Osteoblast (primary cell): ENCODE measurements around the gene GRIA2. TPM values are rescaled to one million over a fixed set of nuclear protein-coding genes. Genes with fewer than 3 reads are reported as not detected.

Experiments
- DNase-seq: peaks from one replicate; pipeline ENCODE4 v3.0.0; 2011; ENCODE audit warnings: low spot score, mixed read lengths; ENCODE audit not compliant: insufficient read length; ENCODE audit errors: missing footprints
- H2AFZ ChIP-seq: 2 replicates; pipeline ENCODE4 v1.6.0; 2011; ENCODE audit warnings: mild to moderate bottlenecking, low read length
- H3K27ac ChIP-seq: 2 replicates; pipeline ENCODE4 v1.5.1; 2011; ENCODE audit warnings: mild to moderate bottlenecking, low read depth, low read length, moderate library complexity
- H3K27me3 ChIP-seq: 2 replicates; pipeline ENCODE4 v1.6.0; 2012; ENCODE audit warnings: mild to moderate bottlenecking, control low read depth, inconsistent platforms, low read length, moderate library complexity; ENCODE audit not compliant: insufficient read depth
- H3K36me3 ChIP-seq: 2 replicates; pipeline ENCODE4 v1.5.1; 2011; ENCODE audit warnings: mild to moderate bottlenecking, low read length, control low read depth, moderate library complexity; ENCODE audit not compliant: insufficient read depth
- H3K4me1 ChIP-seq: 2 replicates; pipeline ENCODE4 v1.5.1; 2011; ENCODE audit warnings: mild to moderate bottlenecking, low read length, control low read depth, moderate library complexity; ENCODE audit not compliant: insufficient read depth
- H3K4me2 ChIP-seq: 2 replicates; pipeline ENCODE4 v1.6.0; 2011; ENCODE audit warnings: mild to moderate bottlenecking, low read length; ENCODE audit not compliant: insufficient read depth
- H3K4me3 ChIP-seq: fragments of 200-600 bp; sonication (generic); 3 replicates; pipeline ENCODE4 v1.5.1; 2012; ENCODE audit warnings: mild to moderate bottlenecking, low read length, inconsistent platforms; ENCODE audit not compliant: insufficient read depth
- H3K79me2 ChIP-seq: 2 replicates; pipeline ENCODE4 v1.6.0; 2012; ENCODE audit warnings: mild to moderate bottlenecking, low read length, control low read depth, inconsistent platforms; ENCODE audit not compliant: insufficient read depth
- H3K9me3 ChIP-seq: 2 replicates; pipeline ENCODE4 v1.5.1; 2011; ENCODE audit warnings: low read depth, low read length, control low read depth
- H4K20me1 ChIP-seq: 2 replicates; pipeline ENCODE4 v1.6.0; 2012; ENCODE audit warnings: mild to moderate bottlenecking, low read length, control low read depth; ENCODE audit not compliant: insufficient read depth
- total RNA-seq: library from RNA; depleted of rRNA; stranded (reverse); fragments of >200 nt; gene quantifications from 2 replicates; pipeline ENCODE4 v1.2.3, GENCODE V29; 2012
- TF ChIP-seq, protein P1 (sequence below): IDR thresholded peaks from 2 replicates; pipeline ENCODE4 v1.5.1; 2011; ENCODE audit warnings: mild to moderate bottlenecking, low read depth, low read length, moderate library complexity; ENCODE audit errors: extremely low read depth

Gene GRIA2
- total RNA-seq, 1 donor = not detected

DNA sequence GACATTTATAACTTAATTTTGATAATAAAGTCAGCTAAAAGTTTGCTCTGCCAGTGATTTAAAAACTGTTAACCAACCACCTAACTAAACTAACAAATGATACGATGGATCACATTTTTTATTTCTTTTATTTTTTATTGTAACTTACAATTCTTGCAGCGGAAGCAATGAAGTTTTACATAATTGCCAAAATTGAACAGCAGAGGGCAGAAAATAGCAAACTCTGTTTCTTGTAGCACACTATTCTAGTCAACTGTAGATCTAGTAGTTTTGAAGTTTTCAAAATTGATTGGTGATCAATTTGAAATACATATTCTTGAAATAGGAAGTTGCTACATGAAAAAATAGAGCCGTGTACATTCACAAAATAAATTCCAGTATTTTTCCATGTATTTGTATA lies 2.8 kb upstream of the GRIA2 start:
- peaks cover 38% of the 10 kb centered on the region for H3K27me3 ChIP-seq
- no peaks in the 10 kb centered on the region for H3K36me3 ChIP-seq
- H3K27ac ChIP-seq = no peak overlapping the region

DNA sequence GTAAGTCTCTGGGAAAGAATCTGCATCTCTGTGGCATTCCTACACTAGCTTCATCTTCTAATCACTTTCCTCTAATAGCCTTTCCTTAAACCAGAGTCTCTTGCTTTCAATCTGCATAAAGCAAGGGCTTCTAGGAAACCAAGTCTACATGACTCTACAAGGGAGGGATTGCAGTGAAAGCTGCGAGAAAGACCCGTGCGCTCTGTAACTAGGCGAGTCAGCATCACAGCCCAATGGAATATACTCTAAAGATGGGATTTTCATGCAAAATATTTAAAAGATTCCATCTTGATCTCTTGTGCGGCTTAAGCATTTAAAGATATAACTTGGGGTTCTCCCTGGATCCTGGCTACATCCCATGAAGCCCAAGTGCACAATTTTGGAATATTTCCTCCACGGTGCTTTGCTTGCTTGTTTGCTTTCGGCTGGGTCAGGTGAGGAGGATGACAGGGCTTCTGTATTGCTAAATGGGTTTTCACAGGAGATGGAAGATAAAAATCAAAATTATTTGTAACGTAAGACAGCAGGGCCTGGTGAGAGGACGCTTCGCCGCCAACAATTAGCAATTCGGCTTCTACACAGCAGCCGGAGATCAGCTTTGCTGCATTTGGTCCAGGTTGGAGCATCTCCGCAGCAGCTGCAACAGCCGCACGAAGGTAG lies 687 bp upstream of the GRIA2 start:
- H3K9me3 ChIP-seq = no peaks in the 10 kb centered on the region
- H3K4me2 ChIP-seq = peak overlapping the region; percentile 63
- H3K27me3 ChIP-seq = peaks cover 58% of the 10 kb centered on the region

More for the DNA sequence above, 2.8 kb upstream of the GRIA2 start:
- H3K4me1 ChIP-seq = no peaks in the 10 kb centered on the region
- H3K4me2 ChIP-seq = no peak overlapping the region
- H3K79me2 ChIP-seq = no peaks in the 10 kb centered on the region
- no peak overlapping the region for H2AFZ ChIP-seq
- H4K20me1 ChIP-seq = no peaks in the 10 kb centered on the region
- TF ChIP-seq, protein P1, sequence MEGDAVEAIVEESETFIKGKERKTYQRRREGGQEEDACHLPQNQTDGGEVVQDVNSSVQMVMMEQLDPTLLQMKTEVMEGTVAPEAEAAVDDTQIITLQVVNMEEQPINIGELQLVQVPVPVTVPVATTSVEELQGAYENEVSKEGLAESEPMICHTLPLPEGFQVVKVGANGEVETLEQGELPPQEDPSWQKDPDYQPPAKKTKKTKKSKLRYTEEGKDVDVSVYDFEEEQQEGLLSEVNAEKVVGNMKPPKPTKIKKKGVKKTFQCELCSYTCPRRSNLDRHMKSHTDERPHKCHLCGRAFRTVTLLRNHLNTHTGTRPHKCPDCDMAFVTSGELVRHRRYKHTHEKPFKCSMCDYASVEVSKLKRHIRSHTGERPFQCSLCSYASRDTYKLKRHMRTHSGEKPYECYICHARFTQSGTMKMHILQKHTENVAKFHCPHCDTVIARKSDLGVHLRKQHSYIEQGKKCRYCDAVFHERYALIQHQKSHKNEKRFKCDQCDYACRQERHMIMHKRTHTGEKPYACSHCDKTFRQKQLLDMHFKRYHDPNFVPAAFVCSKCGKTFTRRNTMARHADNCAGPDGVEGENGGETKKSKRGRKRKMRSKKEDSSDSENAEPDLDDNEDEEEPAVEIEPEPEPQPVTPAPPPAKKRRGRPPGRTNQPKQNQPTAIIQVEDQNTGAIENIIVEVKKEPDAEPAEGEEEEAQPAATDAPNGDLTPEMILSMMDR = peak; percentile 56
- peak; percentile 63 for DNase-seq
- no peak overlapping the region for H3K4me3 ChIP-seq
- no peaks in the 10 kb centered on the region for H3K9me3 ChIP-seq

DNA sequence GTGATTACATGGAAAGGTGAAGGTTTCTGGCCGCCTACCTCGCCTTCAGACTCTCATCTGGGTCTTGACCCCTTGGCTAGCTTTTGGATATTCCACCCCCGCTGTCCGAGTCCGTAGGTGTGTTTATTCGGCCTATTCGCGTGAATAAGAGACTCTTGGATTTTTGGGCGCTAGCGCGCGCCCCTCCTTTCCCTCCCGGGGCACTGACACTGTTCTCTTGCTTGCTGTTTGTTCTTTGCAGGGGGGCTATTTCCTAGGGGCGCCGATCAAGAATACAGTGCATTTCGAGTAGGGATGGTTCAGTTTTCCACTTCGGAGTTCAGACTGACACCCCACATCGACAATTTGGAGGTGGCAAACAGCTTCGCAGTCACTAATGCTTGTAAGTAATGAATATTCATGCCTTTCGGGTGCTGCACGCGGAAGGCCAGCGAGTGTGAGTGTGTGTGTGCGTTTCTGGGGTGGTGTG lies 932 bp downstream of the GRIA2 start:
- no peak overlapping the region for H3K27ac ChIP-seq
- H4K20me1 ChIP-seq = no peaks in the 10 kb centered on the region
- peak; percentile 57 for DNase-seq
- peaks cover 64% of the 10 kb centered on the region for H3K27me3 ChIP-seq
- H2AFZ ChIP-seq = no peak overlapping the region
- no peak overlapping the region for H3K4me3 ChIP-seq
- TF ChIP-seq, protein P1 = no peak
- peak overlapping the region; percentile 79 for H3K4me2 ChIP-seq
- no peaks in the 10 kb centered on the region for H3K9me3 ChIP-seq
- H3K79me2 ChIP-seq = no peaks in the 10 kb centered on the region
- H3K4me1 ChIP-seq = no peaks in the 10 kb centered on the region
- no peaks in the 10 kb centered on the region for H3K36me3 ChIP-seq

More for the DNA sequence above, 687 bp upstream of the GRIA2 start:
- TF ChIP-seq, protein P1 = no peak
- Histone ChIP-seq H3K4me3 (peak overlapping the region; percentile 60), H2AFZ (no peak overlapping the region), H3K27ac (no peak overlapping the region), H3K4me1 (no peaks in the 10 kb centered on the region), H4K20me1 (no peaks in the 10 kb centered on the region), H3K36me3 (no peaks in the 10 kb centered on the region), H3K79me2 (no peaks in the 10 kb centered on the region)
- DNase-seq = no peak

DNA sequence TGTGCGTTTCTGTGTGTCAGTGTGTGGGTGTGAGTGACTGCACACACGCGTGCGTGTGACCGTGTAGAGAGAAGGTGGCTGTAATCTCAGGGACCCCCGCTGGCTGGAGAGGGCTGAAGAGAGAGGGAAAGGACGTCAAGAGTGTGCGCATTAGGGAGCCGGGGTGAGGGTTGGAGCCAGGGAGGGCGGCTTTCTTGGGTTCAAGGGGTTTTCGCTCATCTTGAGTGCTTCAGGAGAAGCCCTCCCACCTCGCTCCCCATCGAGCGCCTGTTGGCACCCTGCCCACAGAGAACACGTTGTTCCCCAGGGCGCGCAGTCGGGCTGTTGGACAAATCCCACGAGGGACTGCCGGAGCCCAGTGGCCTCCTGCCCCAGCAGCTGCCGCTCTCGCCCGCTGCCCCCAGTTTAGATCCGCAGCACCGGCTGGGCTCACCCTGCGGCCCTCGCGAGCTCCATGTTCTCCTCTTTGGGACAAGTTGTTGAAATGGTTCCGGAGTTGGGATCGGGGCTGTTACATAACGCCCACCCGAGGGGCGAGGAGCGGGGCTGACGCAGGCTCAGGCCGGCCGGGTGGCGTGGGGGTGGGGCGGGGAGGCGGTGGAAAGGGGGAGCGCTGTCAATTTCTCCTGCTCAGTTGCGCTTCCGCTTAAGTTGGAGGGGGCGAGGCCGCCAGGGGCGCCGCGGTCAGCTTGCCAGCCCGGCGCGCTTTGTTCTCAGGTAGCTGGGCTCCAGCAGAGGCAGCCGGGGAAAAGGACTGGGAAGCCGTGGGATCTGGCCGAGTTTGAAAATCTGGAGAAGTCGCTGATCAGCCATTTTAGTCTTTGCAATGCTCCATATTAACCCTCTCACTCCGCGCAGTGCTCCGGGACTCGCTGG lies 1.6 kb downstream of the GRIA2 start:
- Histone ChIP-seq H3K27me3 (peaks cover 64% of the 10 kb centered on the region), H2AFZ (peak overlapping the region; percentile 39), H3K9me3 (no peaks in the 10 kb centered on the region), H3K79me2 (no peaks in the 10 kb centered on the region), H3K36me3 (no peaks in the 10 kb centered on the region), H3K4me3 (peak overlapping the region; percentile 59), H3K4me1 (no peaks in the 10 kb centered on the region), H3K27ac (no peak overlapping the region), H4K20me1 (no peaks in the 10 kb centered on the region), H3K4me2 (peak overlapping the region; percentile 79)
- TF ChIP-seq, protein P1 = no peak
- peak; percentile 81 for DNase-seq
